HG03571 (cell line): ENCODE results near the gene TTC21A.
A peak's percentile ranks its signal among the peaks of the same experiment; 100 is the strongest.
"Not testable (repeated sequence)": the region's sequence is repeated elsewhere in the genome, so short reads cannot be mapped to it uniquely, and the experiment has no call there.

Experiments
- ATAC-seq: cut with Tn5 transposase; IDR thresholded peaks from one replicate; pipeline ENCODE4 v1.9.1; 2021; ENCODE audit not compliant: unreplicated experiment

Gene TTC21A, protein sequence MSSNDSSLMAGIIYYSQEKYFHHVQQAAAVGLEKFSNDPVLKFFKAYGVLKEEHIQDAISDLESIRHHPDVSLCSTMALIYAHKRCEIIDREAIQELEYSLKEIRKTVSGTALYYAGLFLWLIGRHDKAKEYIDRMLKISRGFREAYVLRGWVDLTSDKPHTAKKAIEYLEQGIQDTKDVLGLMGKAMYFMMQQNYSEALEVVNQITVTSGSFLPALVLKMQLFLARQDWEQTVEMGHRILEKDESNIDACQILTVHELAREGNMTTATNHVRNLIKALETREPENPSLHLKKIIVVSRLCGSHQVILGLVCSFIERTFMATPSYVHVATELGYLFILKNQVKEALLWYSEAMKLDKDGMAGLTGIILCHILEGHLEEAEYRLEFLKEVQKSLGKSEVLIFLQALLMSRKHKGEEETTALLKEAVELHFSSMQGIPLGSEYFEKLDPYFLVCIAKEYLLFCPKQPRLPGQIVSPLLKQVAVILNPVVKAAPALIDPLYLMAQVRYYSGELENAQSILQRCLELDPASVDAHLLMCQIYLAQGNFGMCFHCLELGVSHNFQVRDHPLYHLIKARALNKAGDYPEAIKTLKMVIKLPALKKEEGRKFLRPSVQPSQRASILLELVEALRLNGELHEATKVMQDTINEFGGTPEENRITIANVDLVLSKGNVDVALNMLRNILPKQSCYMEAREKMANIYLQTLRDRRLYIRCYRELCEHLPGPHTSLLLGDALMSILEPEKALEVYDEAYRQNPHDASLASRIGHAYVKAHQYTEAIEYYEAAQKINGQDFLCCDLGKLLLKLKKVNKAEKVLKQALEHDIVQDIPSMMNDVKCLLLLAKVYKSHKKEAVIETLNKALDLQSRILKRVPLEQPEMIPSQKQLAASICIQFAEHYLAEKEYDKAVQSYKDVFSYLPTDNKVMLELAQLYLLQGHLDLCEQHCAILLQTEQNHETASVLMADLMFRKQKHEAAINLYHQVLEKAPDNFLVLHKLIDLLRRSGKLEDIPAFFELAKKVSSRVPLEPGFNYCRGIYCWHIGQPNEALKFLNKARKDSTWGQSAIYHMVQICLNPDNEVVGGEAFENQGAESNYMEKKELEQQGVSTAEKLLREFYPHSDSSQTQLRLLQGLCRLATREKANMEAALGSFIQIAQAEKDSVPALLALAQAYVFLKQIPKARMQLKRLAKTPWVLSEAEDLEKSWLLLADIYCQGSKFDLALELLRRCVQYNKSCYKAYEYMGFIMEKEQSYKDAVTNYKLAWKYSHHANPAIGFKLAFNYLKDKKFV (N-terminal part only)

DNA sequence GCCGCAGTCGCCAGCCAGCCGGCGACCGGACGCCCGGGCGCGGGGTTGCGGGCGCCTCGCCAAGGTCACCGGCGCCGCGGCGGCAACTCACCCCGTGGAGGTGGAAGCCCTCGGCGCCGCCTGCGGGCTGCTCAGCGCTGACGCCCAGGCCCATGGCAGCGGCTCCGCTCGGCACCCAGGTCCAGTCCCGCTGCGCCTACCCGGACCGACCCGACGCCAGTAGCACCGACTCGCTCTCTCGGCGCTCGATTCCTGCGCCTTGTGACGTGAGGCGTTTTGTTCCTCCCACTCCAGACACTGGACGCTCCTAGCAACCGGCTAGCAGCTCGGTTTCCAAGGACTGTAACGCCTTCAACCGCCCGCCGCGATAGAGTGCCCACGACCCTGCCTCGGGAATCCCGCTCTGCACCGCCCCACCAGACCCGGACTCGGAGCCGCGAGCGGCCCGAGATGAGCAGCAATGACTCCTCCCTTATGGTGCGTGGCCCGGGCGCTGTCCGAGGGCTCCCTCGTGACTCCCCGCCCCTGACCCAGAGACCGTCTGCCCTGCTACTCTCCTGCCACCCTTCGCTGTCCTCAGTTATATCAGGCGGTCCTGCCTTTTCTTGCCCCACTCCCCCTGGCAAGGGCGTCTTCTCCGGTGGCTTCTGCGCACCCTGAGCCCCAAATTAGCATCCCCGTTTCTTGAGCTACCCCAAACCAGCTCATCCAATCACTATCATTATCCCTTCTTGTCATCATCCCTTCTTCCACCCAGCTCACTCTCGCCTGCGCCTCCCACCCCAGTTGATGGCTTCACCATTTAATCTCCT is at the start of gene TTC21A, which contains the start of gene GORASP1:
Gene TTC21A, plus strand, starts transcription at position 293 of the 812 bp plus-strand sequence. Its CDS starts 158 bp downstream, at position 451.
Gene GORASP1, minus strand, starts transcription at position 240 of the 812 bp plus-strand sequence. Its CDS starts 86 bp downstream, at position 154.
- peak; percentile 52 for ATAC-seq

DNA sequence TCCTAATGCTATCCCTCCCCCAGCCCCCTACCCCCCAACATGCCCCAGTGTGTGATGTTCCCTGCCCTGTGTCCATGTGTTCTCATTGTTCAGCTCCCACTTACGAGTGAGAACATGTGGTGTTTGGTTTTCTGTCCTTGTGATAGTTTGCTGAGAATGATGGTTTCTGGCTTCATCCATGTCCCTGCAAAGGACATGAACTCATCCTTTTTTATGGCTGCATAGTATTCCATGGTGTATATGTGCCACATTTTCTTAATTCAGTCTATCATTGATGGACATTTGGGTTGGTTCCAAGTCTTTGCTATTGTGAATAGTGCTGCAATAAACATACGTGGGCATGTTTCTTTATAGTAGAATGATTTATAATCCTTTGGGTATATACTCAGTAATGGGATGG is 46.3 kb upstream of the TTC21A start:
- not testable (repeated sequence) for ATAC-seq

DNA sequence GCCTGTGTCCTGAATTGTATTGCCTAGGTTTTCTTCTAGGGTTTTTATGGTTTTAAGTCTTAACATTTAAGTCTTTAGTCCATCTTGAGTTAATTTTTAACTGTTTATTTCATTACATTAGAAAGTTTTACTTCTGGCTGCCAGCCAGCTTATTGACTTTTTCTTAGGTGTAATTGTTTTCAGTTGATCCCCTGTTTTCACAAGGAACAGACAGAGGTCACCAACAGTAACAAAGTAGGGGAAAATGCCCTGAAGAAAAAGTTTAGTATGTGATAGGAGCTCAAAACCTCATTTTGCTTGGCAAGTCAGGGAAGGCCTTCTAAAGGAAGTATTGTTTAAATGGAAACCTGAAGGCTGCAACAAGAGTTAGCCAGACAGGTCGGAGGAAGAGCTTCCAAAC is 45.3 kb upstream of the TTC21A start:
- no peak for ATAC-seq

DNA sequence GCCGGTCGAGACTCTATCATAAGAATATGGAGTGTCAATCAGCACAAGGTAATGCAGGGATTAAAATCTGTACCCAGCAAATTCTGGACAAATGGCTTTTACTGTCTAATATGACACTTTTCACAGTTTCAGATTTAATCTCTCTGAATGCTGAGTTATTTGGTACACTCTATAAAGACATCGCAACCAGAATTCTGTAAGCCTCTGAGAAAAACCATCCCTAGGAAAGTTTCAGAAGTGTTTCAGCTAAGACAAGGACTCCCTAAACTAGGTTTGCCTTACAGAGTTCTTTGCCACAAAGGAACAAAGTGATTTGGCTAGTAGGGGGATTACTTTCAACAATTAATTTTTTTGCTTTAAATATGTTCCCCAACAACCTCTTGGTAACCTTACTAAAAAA is 44.3 kb upstream of the TTC21A start:
- no peak for ATAC-seq

DNA sequence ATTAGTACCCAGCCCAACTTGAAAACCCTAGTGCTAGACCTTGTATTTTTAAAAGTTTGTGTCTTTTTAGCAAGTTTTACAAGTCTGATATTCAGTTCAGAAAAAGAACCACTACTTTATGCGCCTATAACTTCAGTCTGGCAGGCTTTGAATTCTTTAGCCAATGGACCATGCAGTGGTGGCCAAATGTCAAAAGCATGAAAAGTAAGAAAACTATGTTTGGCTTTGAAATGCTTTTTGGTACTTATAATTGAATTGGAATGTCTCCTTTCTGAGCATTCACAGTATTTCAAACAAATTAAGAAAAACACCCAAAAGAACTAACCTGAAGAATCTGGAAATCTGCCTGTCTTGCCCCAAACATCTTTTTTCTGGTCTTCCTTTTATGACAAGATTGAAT is 42.8 kb upstream of the TTC21A start:
- ATAC-seq, result no peak

DNA sequence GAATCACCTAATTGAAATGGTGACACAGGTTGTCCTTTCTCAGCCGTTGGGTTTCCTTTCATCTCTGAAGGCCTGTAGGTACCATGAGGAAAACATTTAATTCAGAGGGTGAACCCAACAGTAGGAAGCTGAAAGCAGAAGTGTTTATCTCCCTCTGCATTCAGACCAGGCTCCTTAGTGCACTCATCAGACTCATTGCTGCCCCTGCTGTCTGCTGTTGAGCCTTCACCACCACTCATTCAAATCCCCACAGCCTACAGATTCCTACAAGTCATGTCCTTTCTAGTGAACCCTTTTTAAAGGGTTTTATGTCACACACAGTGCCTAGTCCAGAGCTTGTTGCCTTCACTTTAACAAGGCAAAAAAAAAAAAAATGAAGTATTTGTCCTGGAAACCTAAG is 42.3 kb upstream of the TTC21A start:
- peak; percentile 94 for ATAC-seq

DNA sequence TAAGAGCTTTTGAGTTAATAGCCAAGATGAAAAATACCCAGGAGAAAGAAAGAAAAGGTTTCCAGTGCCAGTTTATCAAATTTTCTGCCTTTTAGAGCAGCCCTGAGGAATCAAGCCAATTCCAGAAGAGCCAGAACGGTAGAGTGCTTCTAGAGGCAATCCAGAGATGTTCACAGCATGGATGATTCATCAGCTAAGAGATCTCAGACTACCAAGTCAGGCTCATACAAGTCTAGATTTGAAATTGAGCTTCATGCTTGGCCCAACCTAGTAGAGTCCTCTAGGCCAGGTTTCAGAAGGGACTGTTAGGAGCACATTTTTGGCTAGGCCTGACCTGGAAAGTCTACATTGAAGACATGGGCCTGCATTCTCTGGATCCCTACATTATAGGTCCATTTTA is 40.2 kb upstream of the TTC21A start:
- ATAC-seq, result no peak

DNA sequence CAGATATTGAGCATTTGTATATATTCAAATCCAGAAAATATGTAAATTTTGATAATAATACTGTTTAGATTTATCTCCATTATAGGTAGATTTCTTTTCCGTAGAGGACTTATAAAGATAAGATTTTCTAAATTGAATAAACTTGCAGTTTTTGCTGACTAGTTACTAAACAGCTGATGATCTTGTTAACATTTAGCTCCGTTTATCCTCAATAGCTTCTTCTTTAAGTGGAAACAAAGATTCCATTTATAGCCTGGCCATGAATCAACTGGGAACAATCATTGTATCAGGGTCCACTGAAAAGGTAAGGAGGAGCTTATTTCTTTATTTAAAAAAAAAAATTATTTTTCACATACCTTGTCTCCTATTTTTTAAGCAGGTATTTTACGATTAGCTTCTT is 38.9 kb upstream of the TTC21A start:
- no peak for ATAC-seq

DNA sequence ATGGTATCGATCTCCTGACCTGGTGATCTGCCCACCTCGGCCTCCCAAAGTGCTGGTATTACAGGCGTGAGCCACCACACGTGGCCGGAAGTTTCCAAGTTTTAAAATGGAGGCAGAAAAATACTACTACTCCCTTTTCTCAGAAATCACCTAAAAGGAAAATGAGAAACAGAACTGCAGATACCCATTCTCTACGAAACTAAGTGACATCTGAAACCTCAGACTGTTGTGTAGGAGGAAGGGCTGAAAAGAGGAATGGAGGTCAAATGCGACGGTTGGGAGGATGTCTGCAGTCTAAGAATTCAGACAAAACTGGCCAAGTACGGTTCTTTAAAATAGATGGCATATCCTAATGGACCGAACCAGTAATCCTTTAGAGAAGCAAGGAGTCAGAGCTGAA is 31.6 kb upstream of the TTC21A start:
- ATAC-seq, result no peak

DNA sequence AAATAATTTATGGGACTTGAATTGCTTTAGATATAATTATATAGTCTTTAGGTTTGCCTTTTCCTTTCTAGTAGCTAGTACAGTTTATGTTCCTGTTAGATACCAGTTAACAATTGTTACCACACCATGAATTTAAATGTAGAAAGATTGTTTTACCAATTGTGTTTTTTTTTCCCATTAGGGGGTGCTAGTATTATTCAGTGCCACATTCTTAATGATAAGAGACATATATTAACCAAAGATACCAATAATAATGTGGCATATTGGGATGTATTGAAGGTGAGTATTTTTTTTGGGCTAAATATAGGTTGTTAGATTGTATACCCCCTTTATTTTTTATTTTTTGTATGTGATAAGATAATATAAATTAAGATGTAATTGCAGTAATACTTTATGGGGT is 27.9 kb upstream of the TTC21A start:
- ATAC-seq, result no peak

DNA sequence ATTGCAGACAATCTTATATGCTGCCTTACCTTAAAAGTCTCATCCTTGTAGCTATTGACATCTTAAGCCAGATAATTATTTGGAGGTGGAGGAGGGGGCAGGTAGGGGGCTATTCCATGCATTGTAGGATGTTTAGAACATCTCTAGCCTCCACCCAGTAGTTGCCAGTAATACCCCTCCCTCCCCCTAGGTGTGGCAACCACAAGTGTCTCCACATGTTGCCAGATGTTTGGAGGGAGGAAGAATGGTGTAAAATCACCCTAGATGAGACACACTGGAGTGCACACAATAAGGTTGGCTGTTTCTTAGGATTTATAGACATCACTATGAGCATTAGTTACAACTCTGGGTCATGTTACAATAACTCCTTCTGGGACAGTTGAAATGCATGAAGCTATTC is 27.5 kb upstream of the TTC21A start:
- no peak for ATAC-seq

DNA sequence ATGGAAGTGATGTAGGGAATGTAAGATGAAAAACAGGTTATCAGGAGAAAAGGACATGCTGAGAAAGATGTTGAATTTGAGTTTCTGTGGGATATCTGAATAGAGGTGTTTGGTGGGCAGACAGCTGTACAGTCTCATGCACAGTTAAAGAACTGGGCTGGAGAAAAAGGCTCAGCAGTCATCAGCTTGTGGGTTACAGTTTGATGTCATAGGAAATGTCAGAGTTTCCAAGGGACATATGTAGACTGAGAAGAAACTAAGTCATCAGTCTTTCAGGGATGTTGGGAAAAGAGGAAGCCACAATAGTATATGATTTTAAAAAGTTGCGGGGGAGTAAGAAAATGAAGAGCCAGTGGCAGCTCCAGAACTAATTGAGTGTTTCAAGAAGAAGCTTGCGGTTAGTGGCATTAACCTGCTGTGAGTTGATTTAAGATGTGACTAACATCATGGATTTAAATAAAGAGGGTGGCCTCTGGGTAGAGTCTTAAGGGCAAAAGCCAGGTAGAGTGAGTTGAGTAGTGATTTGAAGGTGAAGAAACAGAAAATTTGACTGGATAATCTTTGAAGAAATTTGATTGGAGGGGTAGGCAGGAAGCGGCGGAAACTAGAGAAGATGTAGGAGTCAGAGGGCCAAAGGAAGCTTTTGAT is 24.7 kb upstream of the TTC21A start:
- ATAC-seq, result no peak

DNA sequence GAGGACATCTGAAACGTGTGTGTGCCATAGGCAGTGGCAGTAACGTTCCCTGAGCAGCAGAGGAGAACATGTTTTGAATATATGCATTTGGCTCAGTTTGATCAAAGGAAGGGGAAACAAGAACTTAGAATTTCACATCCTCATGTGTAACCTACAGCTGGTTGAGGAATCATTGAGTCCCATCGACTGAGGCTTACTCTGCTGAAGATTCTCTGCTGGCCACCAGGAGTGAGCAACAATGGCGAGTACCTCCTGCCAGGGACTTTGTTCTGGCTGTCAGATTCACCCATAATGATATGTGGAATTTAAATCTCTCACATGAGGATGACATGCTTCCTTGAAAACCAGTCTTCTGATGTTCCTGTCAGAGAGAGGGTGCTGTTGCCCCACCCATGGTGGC is 21.3 kb upstream of the TTC21A start:
- ATAC-seq, result no peak

DNA sequence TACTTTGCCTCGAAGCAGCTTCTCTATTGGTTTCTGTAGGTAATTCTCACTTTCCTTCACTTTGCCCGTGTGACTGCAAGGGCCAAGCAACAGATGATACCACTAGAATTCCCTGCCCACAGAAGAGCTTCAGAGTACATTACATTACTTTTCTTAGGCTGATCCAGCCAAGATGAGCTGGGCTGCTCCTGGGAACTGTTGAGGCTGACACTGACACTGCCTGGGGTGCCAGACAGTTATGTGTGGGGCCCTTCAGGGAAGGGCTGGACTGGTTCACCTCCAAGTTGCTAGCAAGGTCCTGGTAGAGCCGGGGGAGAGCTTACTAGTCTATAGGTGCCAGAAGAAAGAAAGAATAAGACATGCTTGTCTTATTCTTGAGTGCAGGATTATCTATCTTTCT is 19.0 kb upstream of the TTC21A start:
- ATAC-seq, result no peak

DNA sequence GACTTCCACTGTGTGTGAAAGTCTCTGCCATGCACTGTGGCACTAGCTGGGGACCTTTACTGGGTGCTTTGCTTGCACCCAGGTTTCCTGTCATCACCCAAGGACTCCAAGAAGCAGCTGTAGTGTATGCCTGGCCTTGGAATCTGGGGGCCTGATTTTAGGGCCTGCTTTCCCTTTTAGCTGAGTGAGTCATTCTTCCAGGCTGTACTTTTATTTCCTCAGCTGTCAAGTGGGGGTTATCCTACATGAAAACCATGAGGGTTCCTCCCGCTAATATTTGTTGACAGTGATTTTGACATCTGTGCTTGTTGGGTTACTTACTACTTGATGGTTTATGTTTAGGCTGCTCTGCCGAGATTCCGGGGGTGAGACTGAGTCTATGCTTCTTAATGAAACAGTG is 18.6 kb upstream of the TTC21A start:
- no peak for ATAC-seq

DNA sequence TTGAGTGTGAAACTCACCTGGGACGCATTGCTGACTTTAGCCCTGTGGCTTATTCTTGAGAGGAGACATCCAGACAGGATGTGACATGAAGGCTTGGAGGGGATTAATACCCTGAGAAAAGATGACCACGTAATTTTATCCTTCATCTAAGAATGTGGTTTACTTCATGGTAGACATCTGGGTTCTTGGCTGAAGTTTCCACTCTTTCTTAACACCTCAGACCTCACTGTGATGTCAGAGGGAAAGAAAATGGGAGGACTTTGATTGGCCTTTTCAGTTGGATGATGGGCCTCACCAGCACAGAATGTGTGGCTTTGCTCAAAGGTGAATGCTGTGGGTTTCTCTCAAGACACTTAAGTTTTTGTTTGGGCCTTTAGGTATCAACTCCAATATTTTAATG is 16.6 kb upstream of the TTC21A start:
- ATAC-seq, result no peak

DNA sequence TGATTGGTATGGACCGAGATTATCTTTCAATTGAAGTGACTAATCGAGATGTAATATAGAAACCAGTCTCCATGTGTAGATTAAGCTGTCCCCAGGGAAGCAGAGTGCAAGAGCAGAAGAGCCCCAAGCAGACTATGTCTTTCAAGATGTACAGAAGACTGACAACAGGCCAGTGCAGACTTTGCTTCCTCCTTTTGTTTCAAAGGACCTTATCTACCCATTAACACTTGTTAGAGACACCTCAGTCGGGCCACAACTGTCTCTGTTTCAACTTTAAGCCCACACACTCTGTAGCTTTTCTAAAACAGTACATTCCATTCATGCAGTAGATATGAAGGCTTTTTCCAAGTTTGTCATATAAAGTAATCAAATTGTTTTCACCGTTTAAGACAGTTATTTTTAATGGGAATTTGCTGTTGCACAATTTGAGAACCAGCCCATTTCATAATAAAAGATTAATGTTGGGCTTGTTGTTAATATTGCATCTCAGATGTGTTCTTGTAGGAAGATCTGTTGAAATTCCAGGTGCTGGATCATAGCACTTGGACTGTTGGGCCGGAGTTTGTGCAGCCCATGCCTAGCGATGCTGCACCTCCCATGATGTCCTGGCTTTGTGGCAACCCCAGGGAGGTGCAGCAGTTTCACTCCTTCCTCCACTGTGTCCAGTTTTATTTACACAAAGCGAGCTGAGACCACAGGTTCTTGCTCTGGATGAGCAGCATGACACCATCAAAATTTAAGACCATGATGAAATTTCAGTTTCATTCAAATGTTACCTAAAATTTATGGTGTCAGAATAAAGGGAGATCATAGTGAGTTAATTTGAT is 12.4 kb upstream of the TTC21A start:
- no peak for ATAC-seq

DNA sequence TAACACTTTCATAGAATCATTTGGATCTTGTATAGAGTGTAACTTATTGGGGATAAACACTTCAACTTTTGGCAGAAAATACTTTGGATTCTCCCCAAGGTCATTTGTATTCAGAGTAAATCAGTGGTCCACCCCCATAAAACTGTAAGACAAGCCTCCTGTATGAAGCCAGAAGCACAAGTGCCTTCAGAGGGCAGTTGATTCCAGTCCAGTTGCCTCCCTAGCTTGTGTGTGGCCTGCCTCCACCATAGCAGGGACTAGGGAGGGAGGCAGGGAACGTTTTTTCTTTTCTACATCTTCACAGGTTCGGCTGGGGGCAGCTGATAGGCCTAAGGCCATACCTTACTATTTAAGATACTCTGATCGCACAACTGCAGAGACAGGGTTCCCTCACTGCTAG is 11.7 kb upstream of the TTC21A start:
- no peak for ATAC-seq

DNA sequence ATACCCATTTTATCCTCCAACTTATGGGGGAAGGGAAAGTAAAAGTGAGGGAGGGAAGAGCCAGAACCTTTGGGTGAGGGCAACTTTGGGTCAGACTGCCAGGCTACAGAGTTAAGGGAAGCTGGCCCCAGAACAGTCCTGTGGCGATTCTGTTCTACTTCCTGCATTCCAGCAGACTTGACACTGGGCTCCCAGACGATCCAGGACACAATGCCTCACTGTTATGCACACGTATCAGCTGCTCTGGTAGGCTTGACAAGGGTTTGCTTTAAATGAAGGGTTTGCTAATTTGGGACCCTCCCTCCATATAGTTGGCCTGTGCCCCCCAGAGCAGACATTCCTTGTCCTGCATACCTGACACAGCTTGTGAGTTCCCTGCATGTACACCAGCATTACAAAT is 10.7 kb upstream of the TTC21A start:
- no peak for ATAC-seq
